ENCODE measurements around the gene DCC. TPM values are rescaled to one million over a fixed set of nuclear protein-coding genes. Genes with fewer than 3 reads are reported as not detected.

DCC gene
- polyA plus RNA-seq, 1 of the 3 experiments (the other 2 are of a cell fraction) = 0.20 TPM

- no peaks in the 10 kb centered on the region for H3K27me3 ChIP-seq (ENCODE audit: insufficient read depth)
- 0 out of 2 replicates have a peak, but pooled peaks cover 3% of the 10 kb centered on the region for H3K9me3 ChIP-seq
- H3K79me2 ChIP-seq (ENCODE audit: insufficient read depth) = no peaks in the 10 kb centered on the region
- WGBS (ENCODE audit: low lambda C conversion rate) = 22% methylated on average over 1 of the region's 1 CpG
- H3K4me2 ChIP-seq = no peak overlapping the region
- H3K36me3 ChIP-seq (replicated peaks in 1 of 2; ENCODE audit: control insufficient read depth in 1 of 2, insufficient read depth in 2 of 2, low read length in 1 of 2) = no peaks in the 10 kb centered on the region
- no peak overlapping the region for H3K27ac ChIP-seq (ENCODE audit: low read depth in 2 of 2, low read length in 1 of 2)
- no peak overlapping the region for H3K9ac ChIP-seq
- DNase-seq = no peak
- H4K20me1 ChIP-seq (ENCODE audit: insufficient read depth) = no peaks in the 10 kb centered on the region
- H3F3A ChIP-seq (replicated peaks; ENCODE audit: insufficient read depth) = no peaks in the 10 kb centered on the region
- no peaks in the 10 kb centered on the region for H3K9me2 ChIP-seq
- POLR2A ChIA-PET = no interaction called here
- H3K4me3 ChIP-seq (ENCODE audit: low read depth in 2 of 2, low read length in 1 of 2) = no peak overlapping the region
- TF ChIP-seq, protein P1, sequence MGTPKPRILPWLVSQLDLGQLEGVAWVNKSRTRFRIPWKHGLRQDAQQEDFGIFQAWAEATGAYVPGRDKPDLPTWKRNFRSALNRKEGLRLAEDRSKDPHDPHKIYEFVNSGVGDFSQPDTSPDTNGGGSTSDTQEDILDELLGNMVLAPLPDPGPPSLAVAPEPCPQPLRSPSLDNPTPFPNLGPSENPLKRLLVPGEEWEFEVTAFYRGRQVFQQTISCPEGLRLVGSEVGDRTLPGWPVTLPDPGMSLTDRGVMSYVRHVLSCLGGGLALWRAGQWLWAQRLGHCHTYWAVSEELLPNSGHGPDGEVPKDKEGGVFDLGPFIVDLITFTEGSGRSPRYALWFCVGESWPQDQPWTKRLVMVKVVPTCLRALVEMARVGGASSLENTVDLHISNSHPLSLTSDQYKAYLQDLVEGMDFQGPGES (IDR thresholded peaks at IDR 0.05; ENCODE audit: low read depth, low read length) = no peak
- no peak for TF ChIP-seq EZH2phosphoT487 (IDR thresholded peaks at IDR 0.05; ENCODE audit: borderline replicate concordance, low read depth)
- TF ChIP-seq, protein P2, sequence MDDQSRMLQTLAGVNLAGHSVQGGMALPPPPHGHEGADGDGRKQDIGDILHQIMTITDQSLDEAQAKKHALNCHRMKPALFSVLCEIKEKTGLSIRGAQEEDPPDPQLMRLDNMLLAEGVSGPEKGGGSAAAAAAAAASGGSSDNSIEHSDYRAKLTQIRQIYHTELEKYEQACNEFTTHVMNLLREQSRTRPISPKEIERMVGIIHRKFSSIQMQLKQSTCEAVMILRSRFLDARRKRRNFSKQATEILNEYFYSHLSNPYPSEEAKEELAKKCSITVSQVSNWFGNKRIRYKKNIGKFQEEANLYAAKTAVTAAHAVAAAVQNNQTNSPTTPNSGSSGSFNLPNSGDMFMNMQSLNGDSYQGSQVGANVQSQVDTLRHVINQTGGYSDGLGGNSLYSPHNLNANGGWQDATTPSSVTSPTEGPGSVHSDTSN (IDR thresholded peaks at IDR 0.05) = no peak
- no peak for TF ChIP-seq RXRA (IDR thresholded peaks at IDR 0.05; ENCODE audit: borderline replicate concordance, low read depth)
- TF ChIP-seq SIN3A (IDR thresholded peaks at IDR 0.05; ENCODE audit: borderline replicate concordance, low read depth, low read length) = no peak
- no peak for TF ChIP-seq NRF1 (IDR thresholded peaks at IDR 0.05; ENCODE audit: low read depth, low read length)
- TF ChIP-seq TEAD4 (IDR thresholded peaks at IDR 0.05; ENCODE audit: borderline replicate concordance, insufficient read depth) = no peak
- no peak for TF ChIP-seq TAF1 (IDR thresholded peaks at IDR 0.05; ENCODE audit: borderline replicate concordance, low read depth, low read length)
- TF ChIP-seq POLR2AphosphoS5 (IDR thresholded peaks at IDR 0.05; ENCODE audit: low read depth, low read length) = no peak
- no peak for TF ChIP-seq USF2 (IDR thresholded peaks at IDR 0.05; ENCODE audit: borderline replicate concordance, low read depth, low read length)
- no peak for TF ChIP-seq CHD2 (IDR thresholded peaks at IDR 0.05; ENCODE audit: low read length, partially characterized antibody)
- no peak for TF ChIP-seq MEF2A (IDR thresholded peaks at IDR 0.05; ENCODE audit: borderline replicate concordance, low read depth)
- TF ChIP-seq YY1 (IDR thresholded peaks at IDR 0.05; ENCODE audit: low read depth) = no peak
- no peak for TF ChIP-seq RAD21 (IDR thresholded peaks at IDR 0.05; ENCODE audit: low read length)
- no peak for TF ChIP-seq ZBTB33 (IDR thresholded peaks at IDR 0.05; ENCODE audit: borderline replicate concordance, low read depth)
- TF ChIP-seq REST (IDR thresholded peaks at IDR 0.05; ENCODE audit: low read depth, low read length) = no peak
- TF ChIP-seq, protein P3, sequence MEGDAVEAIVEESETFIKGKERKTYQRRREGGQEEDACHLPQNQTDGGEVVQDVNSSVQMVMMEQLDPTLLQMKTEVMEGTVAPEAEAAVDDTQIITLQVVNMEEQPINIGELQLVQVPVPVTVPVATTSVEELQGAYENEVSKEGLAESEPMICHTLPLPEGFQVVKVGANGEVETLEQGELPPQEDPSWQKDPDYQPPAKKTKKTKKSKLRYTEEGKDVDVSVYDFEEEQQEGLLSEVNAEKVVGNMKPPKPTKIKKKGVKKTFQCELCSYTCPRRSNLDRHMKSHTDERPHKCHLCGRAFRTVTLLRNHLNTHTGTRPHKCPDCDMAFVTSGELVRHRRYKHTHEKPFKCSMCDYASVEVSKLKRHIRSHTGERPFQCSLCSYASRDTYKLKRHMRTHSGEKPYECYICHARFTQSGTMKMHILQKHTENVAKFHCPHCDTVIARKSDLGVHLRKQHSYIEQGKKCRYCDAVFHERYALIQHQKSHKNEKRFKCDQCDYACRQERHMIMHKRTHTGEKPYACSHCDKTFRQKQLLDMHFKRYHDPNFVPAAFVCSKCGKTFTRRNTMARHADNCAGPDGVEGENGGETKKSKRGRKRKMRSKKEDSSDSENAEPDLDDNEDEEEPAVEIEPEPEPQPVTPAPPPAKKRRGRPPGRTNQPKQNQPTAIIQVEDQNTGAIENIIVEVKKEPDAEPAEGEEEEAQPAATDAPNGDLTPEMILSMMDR (IDR thresholded peaks at IDR 0.05) = no peak
- no peak for TF ChIP-seq RCOR1 (IDR thresholded peaks at IDR 0.05; ENCODE audit: low read length)
- TF ChIP-seq RFX5 (IDR thresholded peaks at IDR 0.05; ENCODE audit: low read length) = no peak
- CTCF ChIA-PET = no interaction called here
- no peak overlapping the region for H2AFZ ChIP-seq (ENCODE audit: low read depth)
- H3K4me1 ChIP-seq (ENCODE audit: control insufficient read depth in 1 of 2, insufficient read depth in 2 of 2, low read depth in 1 of 2, low read length in 1 of 2) = no peaks in the 10 kb centered on the region
Measured at GRCh38 chr18:53266850-53267249, 926.9 kb downstream of the DCC start.
